ENCODE data around the gene PLPPR4. TPM values are rescaled to one million over a fixed set of nuclear protein-coding genes. Genes with fewer than 3 reads are reported as not detected.

The PLPPR4 gene
- total RNA-seq: 7.3 TPM

GRCh38 chr1:99264201-99265021 lies at the start of gene PLPPR4:
PLPPR4 (plus strand) TSS chr1:99264492; CDS start chr1:99264594, 102 bp downstream.
- H3K9ac ChIP-seq (ENCODE audit: low read depth in 1 of 3, low read length in 3 of 3): peak within 1 kb of the TSS; percentile 48 to 54 (median 54)

GRCh38 chr1:99216956-99217355 lies 47.3 kb upstream of the PLPPR4 start:
- Histone ChIP-seq H3K9ac (ENCODE audit: low read depth in 1 of 3, low read length in 3 of 3) (no peak overlapping the region), H3K27ac (ENCODE audit: low read depth, low read length) (no peak overlapping the region), H3K9me3 (ENCODE audit: control insufficient read depth in 3 of 3, low read length in 3 of 3) (no peaks in the 10 kb centered on the region), H3K4me3 (ENCODE audit: low read length in 3 of 3) (no peak overlapping the region), H3K36me3 (ENCODE audit: control insufficient read depth in 3 of 3, insufficient read depth in 3 of 3, low read length in 3 of 3) (no peaks in the 10 kb centered on the region), H3K27me3 (ENCODE audit: control insufficient read depth in 3 of 3, insufficient read depth in 3 of 3, low read length in 3 of 3) (no peaks in the 10 kb centered on the region), H3K4me1 (ENCODE audit: control insufficient read depth in 3 of 3, insufficient read depth in 3 of 3, low read length in 3 of 3) (no peaks in the 10 kb centered on the region)

More at GRCh38 chr1:99264201-99265021, at the start of gene PLPPR4:
- Histone ChIP-seq H3K36me3 (ENCODE audit: control insufficient read depth in 3 of 3, insufficient read depth in 3 of 3, low read length in 3 of 3) (no peaks in the 10 kb centered on the region), H3K9me3 (ENCODE audit: control insufficient read depth in 3 of 3, low read length in 3 of 3) (no peaks in the 10 kb centered on the region), H3K4me3 (ENCODE audit: low read length in 3 of 3) (peak within 1 kb of the TSS; percentile 69 to 76 (median 75)), H3K27me3 (ENCODE audit: control insufficient read depth in 3 of 3, insufficient read depth in 3 of 3, low read length in 3 of 3) (peaks cover 5 to 16% (median 13%) of the 10 kb centered on the region in 3 donors), H3K27ac (ENCODE audit: low read depth, low read length) (no peak within 1 kb of the TSS), H3K4me1 (ENCODE audit: control insufficient read depth in 3 of 3, insufficient read depth in 3 of 3, low read length in 3 of 3) (peaks cover 0 to 12% (median 12%) of the 10 kb centered on the region in 3 donors)

- Histone ChIP-seq H3K36me3 (ENCODE audit: control insufficient read depth in 3 of 3, insufficient read depth in 3 of 3, low read length in 3 of 3) (no peaks in the 10 kb centered on the region), H3K27ac (ENCODE audit: low read depth, low read length) (no peak overlapping the region), H3K27me3 (ENCODE audit: control insufficient read depth in 3 of 3, insufficient read depth in 3 of 3, low read length in 3 of 3) (no peaks in the 10 kb centered on the region), H3K4me1 (ENCODE audit: control insufficient read depth in 3 of 3, insufficient read depth in 3 of 3, low read length in 3 of 3) (no peaks in the 10 kb centered on the region), H3K9me3 (ENCODE audit: control insufficient read depth in 3 of 3, low read length in 3 of 3) (no peaks in the 10 kb centered on the region), H3K4me3 (ENCODE audit: low read length in 3 of 3) (no peak overlapping the region), H3K9ac (ENCODE audit: low read depth in 1 of 3, low read length in 3 of 3) (no peak overlapping the region)
Observed at GRCh38 chr1:99217599-99217998, 46.7 kb upstream of the PLPPR4 start.

DNA sequence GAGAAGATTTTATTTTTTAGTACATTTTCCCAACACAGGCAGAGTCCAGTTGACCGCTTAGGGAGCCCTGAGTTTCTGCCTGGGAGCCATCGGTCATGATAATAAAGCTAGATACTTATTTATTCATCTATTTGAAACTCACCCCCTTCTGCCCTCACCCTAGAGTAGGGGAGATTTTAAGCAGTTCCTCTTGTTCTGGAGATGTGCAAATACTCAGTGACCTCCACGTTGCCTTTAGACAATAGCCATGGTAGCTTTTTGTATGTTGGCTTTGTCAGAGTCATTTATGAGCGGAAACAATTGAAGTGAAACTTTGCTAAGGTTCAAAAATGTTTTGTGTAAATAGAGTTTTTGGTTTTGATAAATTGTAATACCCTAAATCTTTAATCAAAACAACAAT lies 45.7 kb upstream of the PLPPR4 start:
- no peaks in the 10 kb centered on the region for H3K27me3 ChIP-seq (ENCODE audit: control insufficient read depth in 3 of 3, insufficient read depth in 3 of 3, low read length in 3 of 3)
- no peaks in the 10 kb centered on the region for H3K36me3 ChIP-seq (ENCODE audit: control insufficient read depth in 3 of 3, insufficient read depth in 3 of 3, low read length in 3 of 3)
- H3K9me3 ChIP-seq (ENCODE audit: control insufficient read depth in 3 of 3, low read length in 3 of 3): no peaks in the 10 kb centered on the region
- H3K4me1 ChIP-seq (ENCODE audit: control insufficient read depth in 3 of 3, insufficient read depth in 3 of 3, low read length in 3 of 3): no peaks in the 10 kb centered on the region
- H3K9ac ChIP-seq (ENCODE audit: low read depth in 1 of 3, low read length in 3 of 3): no peak overlapping the region
- H3K4me3 ChIP-seq (ENCODE audit: low read length in 3 of 3): no peak overlapping the region
- H3K27ac ChIP-seq (ENCODE audit: low read depth, low read length): no peak overlapping the region

DNA sequence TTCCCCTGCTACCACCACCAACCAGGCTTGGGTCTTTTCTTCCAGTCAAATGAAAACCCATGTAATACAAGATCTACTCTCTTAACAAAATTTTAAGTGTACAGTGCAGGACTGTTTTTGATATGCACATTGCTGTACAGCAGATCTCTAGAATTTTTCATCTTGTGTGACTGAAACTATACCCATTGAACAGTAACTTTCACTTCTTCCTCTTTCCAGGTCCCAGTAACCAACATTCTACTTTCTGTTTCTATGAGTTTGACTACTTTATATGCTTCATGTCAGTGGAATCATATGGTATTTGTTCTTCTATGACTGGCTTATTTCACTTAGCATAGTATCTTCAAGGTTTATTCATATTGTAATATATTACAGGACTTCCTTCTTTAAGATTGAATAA lies 45.3 kb upstream of the PLPPR4 start:
- no peaks in the 10 kb centered on the region for H3K36me3 ChIP-seq (ENCODE audit: control insufficient read depth in 3 of 3, insufficient read depth in 3 of 3, low read length in 3 of 3)

GRCh38 chr1:99227056-99227897 lies 37.0 kb upstream of the PLPPR4 start:
- Histone ChIP-seq H3K27me3 (ENCODE audit: control insufficient read depth in 3 of 3, insufficient read depth in 3 of 3, low read length in 3 of 3) (no peaks in the 10 kb centered on the region), H3K9ac (ENCODE audit: low read depth in 1 of 3, low read length in 3 of 3) (no peak overlapping the region), H3K9me3 (ENCODE audit: control insufficient read depth in 3 of 3, low read length in 3 of 3) (no peaks in the 10 kb centered on the region), H3K4me1 (ENCODE audit: control insufficient read depth in 3 of 3, insufficient read depth in 3 of 3, low read length in 3 of 3) (no peaks in the 10 kb centered on the region), H3K27ac (ENCODE audit: low read depth, low read length) (no peak overlapping the region), H3K4me3 (ENCODE audit: low read length in 3 of 3) (no peak overlapping the region), H3K36me3 (ENCODE audit: control insufficient read depth in 3 of 3, insufficient read depth in 3 of 3, low read length in 3 of 3) (no peaks in the 10 kb centered on the region)

More for the DNA sequence above, 45.3 kb upstream of the PLPPR4 start:
- Histone ChIP-seq H3K27me3 (ENCODE audit: control insufficient read depth in 3 of 3, insufficient read depth in 3 of 3, low read length in 3 of 3) (no peaks in the 10 kb centered on the region), H3K9ac (ENCODE audit: low read depth in 1 of 3, low read length in 3 of 3) (no peak overlapping the region), H3K4me1 (ENCODE audit: control insufficient read depth in 3 of 3, insufficient read depth in 3 of 3, low read length in 3 of 3) (no peaks in the 10 kb centered on the region), H3K4me3 (ENCODE audit: low read length in 3 of 3) (no peak overlapping the region), H3K9me3 (ENCODE audit: control insufficient read depth in 3 of 3, low read length in 3 of 3) (no peaks in the 10 kb centered on the region), H3K27ac (ENCODE audit: low read depth, low read length) (no peak overlapping the region)

GRCh38 chr1:99228153-99228552 lies 36.1 kb upstream of the PLPPR4 start:
- no peaks in the 10 kb centered on the region for H3K9me3 ChIP-seq (ENCODE audit: control insufficient read depth in 3 of 3, low read length in 3 of 3)

DNA sequence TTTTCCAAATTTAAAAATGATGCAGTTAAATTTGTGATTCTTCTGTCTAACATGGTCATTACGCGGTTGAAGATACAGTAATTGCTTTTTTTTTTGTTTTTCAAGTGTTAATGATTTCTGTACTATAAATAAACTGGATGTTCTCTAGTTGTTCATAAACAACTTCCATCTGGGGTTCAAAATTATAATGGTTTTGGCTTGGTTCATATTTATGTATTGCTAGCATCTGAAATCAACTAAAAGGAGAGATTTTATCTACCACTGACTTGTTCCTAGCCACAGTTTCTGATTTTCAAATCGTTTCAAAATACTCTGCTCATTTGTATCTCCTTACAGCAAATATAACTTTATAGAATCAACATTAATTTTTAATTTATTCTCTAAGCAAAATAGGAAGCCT lies 35.2 kb upstream of the PLPPR4 start:
- Histone ChIP-seq H3K9me3 (ENCODE audit: control insufficient read depth in 3 of 3, low read length in 3 of 3) (no peaks in the 10 kb centered on the region), H3K27me3 (ENCODE audit: control insufficient read depth in 3 of 3, insufficient read depth in 3 of 3, low read length in 3 of 3) (no peaks in the 10 kb centered on the region), H3K4me1 (ENCODE audit: control insufficient read depth in 3 of 3, insufficient read depth in 3 of 3, low read length in 3 of 3) (no peaks in the 10 kb centered on the region), H3K27ac (ENCODE audit: low read depth, low read length) (no peak overlapping the region), H3K4me3 (ENCODE audit: low read length in 3 of 3) (no peak overlapping the region), H3K9ac (ENCODE audit: low read depth in 1 of 3, low read length in 3 of 3) (no peak overlapping the region), H3K36me3 (ENCODE audit: control insufficient read depth in 3 of 3, insufficient read depth in 3 of 3, low read length in 3 of 3) (no peaks in the 10 kb centered on the region)

More at GRCh38 chr1:99228153-99228552, 36.1 kb upstream of the PLPPR4 start:
- Histone ChIP-seq H3K27ac (ENCODE audit: low read depth, low read length) (no peak overlapping the region), H3K27me3 (ENCODE audit: control insufficient read depth in 3 of 3, insufficient read depth in 3 of 3, low read length in 3 of 3) (no peaks in the 10 kb centered on the region), H3K36me3 (ENCODE audit: control insufficient read depth in 3 of 3, insufficient read depth in 3 of 3, low read length in 3 of 3) (no peaks in the 10 kb centered on the region), H3K4me3 (ENCODE audit: low read length in 3 of 3) (no peak overlapping the region), H3K4me1 (ENCODE audit: control insufficient read depth in 3 of 3, insufficient read depth in 3 of 3, low read length in 3 of 3) (no peaks in the 10 kb centered on the region), H3K9ac (ENCODE audit: low read depth in 1 of 3, low read length in 3 of 3) (no peak overlapping the region)

DNA sequence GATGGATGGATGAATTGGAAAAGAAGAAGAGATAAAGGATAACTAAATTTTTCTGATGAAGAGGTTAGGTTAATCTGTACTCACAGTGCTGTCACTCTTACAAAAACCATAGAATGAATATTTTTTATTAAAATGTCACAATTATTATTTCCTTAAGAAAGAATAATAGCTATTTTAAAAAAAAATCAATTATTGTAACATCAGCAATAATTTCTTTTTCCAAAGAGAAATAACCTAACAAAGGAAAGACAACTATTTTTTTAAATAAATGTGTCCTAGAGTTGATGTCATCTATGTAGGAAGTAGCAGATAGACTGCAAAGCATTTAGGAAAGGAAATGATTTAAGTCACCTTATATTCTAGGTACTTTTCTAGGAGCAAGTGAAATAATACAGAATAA lies 33.6 kb upstream of the PLPPR4 start:
- Histone ChIP-seq H3K27me3 (ENCODE audit: control insufficient read depth in 3 of 3, insufficient read depth in 3 of 3, low read length in 3 of 3) (no peaks in the 10 kb centered on the region), H3K9me3 (ENCODE audit: control insufficient read depth in 3 of 3, low read length in 3 of 3) (no peaks in the 10 kb centered on the region), H3K9ac (ENCODE audit: low read depth in 1 of 3, low read length in 3 of 3) (no peak overlapping the region), H3K4me1 (ENCODE audit: control insufficient read depth in 3 of 3, insufficient read depth in 3 of 3, low read length in 3 of 3) (no peaks in the 10 kb centered on the region), H3K27ac (ENCODE audit: low read depth, low read length) (no peak overlapping the region), H3K36me3 (ENCODE audit: control insufficient read depth in 3 of 3, insufficient read depth in 3 of 3, low read length in 3 of 3) (no peaks in the 10 kb centered on the region), H3K4me3 (ENCODE audit: low read length in 3 of 3) (no peak overlapping the region)

GRCh38 chr1:99232172-99232571 lies 32.1 kb upstream of the PLPPR4 start:
- H3K9ac ChIP-seq (ENCODE audit: low read depth in 1 of 3, low read length in 3 of 3): no peak overlapping the region
- H3K4me3 ChIP-seq (ENCODE audit: low read length in 3 of 3): no peak overlapping the region
- H3K27ac ChIP-seq (ENCODE audit: low read depth, low read length): no peak overlapping the region
- H3K9me3 ChIP-seq (ENCODE audit: control insufficient read depth in 3 of 3, low read length in 3 of 3): no peaks in the 10 kb centered on the region
- no peaks in the 10 kb centered on the region for H3K36me3 ChIP-seq (ENCODE audit: control insufficient read depth in 3 of 3, insufficient read depth in 3 of 3, low read length in 3 of 3)
- no peaks in the 10 kb centered on the region for H3K4me1 ChIP-seq (ENCODE audit: control insufficient read depth in 3 of 3, insufficient read depth in 3 of 3, low read length in 3 of 3)
- no peaks in the 10 kb centered on the region for H3K27me3 ChIP-seq (ENCODE audit: control insufficient read depth in 3 of 3, insufficient read depth in 3 of 3, low read length in 3 of 3)

Measured in skeletal muscle tissue (tissue), 4 donors.